Ecto neural progenitor cell (in vitro differentiated cells): Measurements from ENCODE around the gene DNAH14.
"Not testable (repeated sequence)": the region's sequence is repeated elsewhere in the genome, so short reads cannot be mapped to it uniquely, and the experiment has no call there.

ENCODE experiments used
- DNase-seq: peaks from one replicate; pipeline ENCODE4 v3.0.0-alpha.2; 2018; ENCODE audit warnings: low spot score

The DNAH14 gene

GRCh38 chr1:224996266-224996665 lies 66.8 kb downstream of the DNAH14 start:
- no peak for DNase-seq

DNA sequence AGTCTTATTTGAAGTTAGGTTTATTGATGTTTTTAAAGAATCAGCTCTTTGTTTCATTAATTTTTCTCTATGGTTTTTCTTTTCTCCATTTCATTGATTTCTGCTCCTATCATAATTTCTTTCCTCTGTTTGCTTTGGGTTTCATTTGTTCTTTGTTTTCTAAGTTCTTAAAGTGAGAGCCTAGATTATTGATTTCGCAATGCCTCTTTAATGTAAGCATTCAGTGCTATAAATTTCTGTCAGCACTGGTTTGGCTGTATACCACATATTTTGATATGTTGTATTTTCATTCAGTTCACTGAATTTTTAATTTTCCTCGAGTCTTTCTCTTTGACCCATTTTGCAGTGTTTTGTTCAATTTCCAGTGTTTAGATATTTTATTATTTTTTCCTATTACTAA lies 68.7 kb downstream of the DNAH14 start:
- no peak for DNase-seq

DNA sequence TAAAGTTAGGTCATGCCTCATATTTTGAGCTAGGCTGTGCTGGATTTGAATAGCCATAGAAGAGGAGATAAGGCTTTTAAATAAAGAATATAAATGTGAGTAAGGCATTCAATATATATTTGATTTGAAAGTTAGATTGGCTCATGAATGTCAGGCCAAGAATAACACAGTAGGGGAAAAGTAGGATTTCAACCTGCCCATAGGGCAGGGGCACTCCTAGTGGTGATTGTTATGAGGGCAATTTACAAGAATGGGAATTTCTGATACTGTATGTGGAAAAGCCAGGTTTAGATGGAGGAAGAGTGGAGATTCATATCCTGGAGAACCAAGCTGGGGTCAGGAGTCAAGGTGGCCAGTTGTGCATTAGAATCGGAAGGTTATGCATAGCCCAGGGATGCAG lies 74.9 kb downstream of the DNAH14 start:
- no peak for DNase-seq

GRCh38 chr1:225006352-225006751 lies 76.9 kb downstream of the DNAH14 start:
- not testable (repeated sequence) for DNase-seq

- DNase-seq: not testable (repeated sequence)
Observed at GRCh38 chr1:225008050-225008449, 78.6 kb downstream of the DNAH14 start.

- no peak for DNase-seq
Observed at GRCh38 chr1:225021037-225021436, 91.6 kb downstream of the DNAH14 start.

DNA sequence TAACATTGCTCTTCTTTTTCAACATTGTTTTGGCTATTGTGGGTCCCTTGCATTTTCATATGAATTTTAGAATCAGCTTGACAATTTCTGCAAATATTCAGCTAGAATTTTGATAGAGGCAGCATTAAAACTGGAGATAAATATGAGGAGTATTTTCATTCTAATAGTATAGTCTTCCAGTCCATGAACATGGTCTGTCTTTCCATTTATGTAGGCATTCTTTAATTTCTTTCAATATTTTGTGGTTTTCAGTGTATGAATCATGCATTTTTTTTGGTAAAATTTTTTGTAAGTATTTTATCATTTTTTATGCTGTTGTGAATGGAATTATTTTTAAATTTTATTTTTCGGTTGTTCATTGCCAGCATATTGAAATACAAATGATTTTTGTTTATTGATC lies 97.2 kb downstream of the DNAH14 start:
- DNase-seq: no peak

- not testable (repeated sequence) for DNase-seq
Observed at GRCh38 chr1:225036441-225036840, 107.0 kb downstream of the DNAH14 start.

GRCh38 chr1:225042263-225042662 lies 112.8 kb downstream of the DNAH14 start:
- no peak for DNase-seq

GRCh38 chr1:225044258-225044657 lies 114.8 kb downstream of the DNAH14 start:
- DNase-seq: no peak

DNA sequence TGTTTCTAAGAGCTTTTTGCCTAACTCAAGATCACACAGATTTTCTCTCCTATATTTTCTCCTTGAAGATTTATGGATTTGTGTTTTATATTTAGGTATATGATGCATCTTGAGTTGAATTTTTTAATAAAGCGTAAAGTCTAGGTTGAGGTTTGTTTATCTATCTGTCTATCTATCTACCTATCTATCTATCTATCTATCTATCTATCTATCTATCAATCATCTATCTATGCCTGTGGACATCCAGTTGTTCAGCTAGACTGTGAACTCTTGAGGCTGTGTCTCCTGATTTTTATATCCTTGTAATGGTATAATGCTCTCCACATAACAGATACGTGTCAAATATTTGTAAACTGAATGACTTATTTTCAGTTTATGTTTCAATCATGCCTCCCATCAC lies 120.1 kb downstream of the DNAH14 start:
- no peak for DNase-seq

GRCh38 chr1:225063722-225064121 lies 134.2 kb downstream of the DNAH14 start:
- DNase-seq: no peak

DNA sequence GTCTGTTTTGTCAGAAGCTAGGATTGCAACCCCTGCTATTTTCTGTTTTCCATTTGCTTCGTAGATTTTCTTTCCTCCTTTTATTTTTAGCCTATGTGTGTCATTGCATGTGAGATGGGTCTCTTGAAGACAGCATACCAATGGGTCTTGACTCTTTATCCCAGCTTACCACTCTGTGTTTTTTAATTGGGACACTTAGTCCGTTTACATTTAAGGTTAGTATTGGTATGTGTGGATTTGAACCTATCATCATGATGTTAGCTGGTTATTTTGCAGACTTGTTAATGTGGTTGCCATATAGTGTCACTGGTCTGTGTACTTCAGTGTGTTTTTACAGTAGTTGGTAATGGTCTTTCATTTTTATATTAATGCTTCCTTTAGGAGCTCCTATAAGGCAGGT lies 141.5 kb downstream of the DNAH14 start:
- no peak for DNase-seq

DNA sequence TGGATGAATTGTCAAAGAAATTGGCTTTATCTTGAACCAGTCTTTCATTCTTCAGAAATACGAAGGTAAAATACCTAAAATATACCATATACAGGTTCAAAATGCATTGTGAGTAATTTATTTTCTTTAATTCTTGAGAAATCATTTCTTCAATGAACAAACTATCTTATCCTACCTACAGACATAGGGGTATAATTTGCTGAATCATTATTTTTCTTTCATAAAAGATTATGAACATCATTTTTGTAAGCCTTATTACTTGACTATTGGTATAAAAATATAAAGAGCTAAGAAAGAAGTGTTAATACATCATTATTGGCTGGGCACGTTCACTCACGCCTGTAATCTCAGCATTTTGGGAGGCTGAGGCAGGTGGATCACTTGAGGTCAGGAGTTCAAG lies 167.7 kb downstream of the DNAH14 start:
- DNase-seq: no peak

- DNase-seq: no peak
Observed at GRCh38 chr1:225111000-225111399, 181.5 kb downstream of the DNAH14 start.

DNA sequence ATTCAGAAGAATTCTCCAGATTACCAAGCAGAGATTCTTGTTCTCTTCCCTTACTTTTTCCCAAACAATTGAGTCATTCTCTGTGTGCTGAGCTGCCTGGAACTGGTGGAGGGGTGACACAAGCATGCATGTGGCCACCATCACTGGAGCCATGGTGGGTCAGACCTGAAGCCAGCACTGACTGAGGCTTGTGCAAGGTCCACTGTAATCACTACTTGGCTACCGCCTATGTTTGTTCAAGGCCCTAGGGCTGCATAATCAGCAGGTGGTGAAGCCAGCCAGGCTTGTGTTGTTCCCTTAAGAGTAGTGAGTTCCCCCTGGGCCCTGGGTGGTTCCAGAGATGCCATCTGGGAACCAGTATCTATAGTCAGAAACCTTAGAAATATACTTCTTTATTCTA lies 183.8 kb downstream of the DNAH14 start:
- DNase-seq: no peak

DNA sequence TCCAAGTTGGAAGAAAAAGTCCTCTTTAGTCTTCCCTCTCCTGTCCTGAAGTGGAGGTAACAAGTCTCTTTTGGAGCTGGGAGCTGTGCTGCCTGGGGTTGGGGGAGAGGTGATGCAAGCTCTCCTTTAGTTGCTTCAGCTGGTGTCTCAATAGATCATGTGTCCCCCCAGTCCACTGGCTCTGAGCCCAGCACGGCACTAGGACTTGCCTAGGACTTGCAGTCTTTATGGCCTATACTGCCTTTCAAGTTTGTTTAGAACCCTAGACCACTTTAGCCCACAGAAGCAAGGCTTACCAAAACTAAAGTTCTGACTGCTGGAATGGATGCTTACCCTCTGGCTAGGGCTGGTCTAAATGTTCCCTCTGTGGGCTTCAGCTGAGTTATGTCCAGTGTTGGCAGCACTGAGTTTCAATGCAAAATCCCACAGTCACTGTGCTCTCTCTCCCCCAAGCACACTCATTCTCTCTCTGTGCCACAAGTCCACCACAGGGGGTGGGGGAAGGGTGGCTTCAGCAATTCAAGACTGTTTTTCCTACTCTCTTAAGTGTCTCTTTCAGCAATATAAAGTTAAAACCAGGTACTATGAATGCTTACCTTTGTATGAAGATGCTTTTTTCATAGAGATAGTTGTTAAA lies 185.0 kb downstream of the DNAH14 start:
- DNase-seq: no peak

GRCh38 chr1:225119307-225119706 lies 189.8 kb downstream of the DNAH14 start:
- no peak for DNase-seq

DNA sequence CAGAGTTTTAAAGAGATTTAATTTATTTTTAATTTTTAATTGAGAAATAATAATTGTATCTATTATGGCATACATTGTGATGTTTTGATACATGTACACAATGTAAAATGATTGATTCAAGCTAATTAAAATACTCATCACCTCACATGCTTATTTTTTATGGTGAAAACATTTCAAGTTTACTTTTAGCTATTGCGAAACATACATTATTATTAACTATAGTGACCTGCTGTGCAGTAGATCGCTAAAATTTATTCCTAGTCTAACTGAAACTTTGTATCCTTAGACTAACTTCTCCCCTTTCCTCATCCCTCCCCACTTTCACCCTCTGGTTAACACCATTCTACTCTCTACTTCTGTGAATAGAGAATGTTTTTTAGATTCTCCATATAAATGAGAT lies 191.6 kb downstream of the DNAH14 start:
- no peak for DNase-seq

DNA sequence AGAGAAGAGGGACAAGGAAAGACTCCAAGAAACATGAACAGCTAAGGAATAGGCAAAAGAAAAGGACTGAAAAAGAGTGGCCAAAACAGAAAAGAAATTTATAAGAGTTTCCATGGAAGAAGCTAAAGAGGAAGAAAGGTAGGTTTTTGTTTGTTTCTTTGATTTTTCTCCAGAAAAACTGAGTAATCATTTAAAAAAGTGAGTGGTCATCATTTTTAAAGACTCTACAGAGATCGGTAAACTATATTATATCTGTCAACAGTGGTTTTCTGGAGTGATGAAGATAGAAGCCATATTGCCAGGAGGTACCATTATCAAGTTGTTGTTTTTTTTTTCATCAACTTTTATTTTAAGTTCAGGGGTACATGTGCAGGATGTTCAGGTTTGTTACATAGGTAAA lies 202.4 kb downstream of the DNAH14 start:
- no peak for DNase-seq

- no peak for DNase-seq
Observed at GRCh38 chr1:225137976-225138375, 208.5 kb downstream of the DNAH14 start.

DNA sequence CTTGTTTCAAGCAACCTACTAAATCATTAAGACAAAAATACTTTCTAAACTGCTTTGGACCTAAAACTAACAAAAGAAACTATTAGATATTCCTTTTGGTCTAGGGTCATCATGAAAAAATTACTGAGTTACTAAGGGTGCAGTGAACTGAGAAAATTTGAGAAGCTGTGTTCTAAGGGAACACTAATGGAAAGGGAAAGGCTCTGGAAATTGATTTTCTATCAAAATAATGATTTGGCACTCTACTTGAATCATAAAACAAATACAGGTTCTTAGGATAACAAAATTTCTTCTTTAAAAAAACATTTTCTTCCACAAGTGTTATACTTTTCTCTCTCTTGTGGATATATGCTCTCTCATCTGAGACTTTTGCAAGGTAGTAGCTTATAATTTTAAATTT lies 213.5 kb downstream of the DNAH14 start:
- DNase-seq: no peak

DNA sequence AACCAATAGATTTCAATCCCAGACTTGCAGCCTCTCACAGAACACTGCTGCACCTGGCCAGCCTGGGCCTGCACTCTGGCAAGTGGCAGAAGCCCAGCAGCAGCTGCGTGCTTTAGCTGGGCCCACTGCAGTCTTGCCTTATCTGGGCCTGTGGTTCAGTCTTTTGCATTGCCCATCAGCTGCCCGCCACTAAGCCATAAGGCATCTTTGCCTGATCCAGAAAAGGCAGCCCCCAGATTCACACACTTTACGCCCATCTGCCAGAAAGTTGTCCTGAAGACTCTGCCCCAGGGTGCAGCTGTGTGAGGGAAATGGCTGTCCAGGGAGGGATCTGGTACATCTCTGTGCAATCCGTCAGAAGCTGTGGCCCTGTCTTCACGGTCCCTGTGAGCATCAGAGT lies 217.0 kb downstream of the DNAH14 start:
- peak; percentile 45 for DNase-seq

DNA sequence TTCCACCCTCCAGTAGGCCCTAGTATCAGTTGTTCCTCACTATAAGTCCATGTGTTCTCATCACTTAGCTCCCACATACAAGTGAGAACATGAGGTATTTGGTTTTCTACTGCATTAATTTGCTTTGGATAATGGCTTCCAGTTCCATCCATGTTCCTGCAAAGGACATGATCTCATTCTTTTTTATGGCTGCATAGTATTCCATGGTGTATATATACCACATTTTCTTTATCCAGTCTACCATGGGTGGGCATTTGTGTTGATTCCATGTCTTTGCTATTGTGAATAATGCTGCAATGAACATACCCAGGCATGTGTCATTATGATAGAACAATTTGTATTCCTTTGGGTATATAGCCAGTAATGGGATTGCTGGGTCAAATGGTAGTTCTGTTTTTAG lies 218.3 kb downstream of the DNAH14 start:
- not testable (repeated sequence) for DNase-seq

- DNase-seq: no peak
Observed at GRCh38 chr1:225152061-225152460, 222.6 kb downstream of the DNAH14 start.
